ENCODE data around the gene HCRTR1.

- TF ChIP-seq CTCF (IDR thresholded peaks at IDR 0.05) (peak; percentile 84 to 92 (median 88)), POLR2A (IDR thresholded peaks at IDR 0.05) (peak in 1 of 2 donors; percentile 7)
Observed at GRCh38 chr1:31593770-31594632, 23.5 kb upstream of the HCRTR1 start.

All from thyroid gland (tissue), 4 donors.